Activated CD4-positive, CD25-positive, alpha-beta regulatory T cell treated with anti-CD3 and anti-CD28 coated beads, Interleukin-2, amount 50 U/mL, for 16 hours (primary cell): ENCODE measurements around the gene ACVR1B.

ENCODE experiments used
- DNase-seq: peaks from one replicate; pipeline ENCODE4 v3.0.0-alpha.2; 2020; ENCODE audit warnings: low read depth, low spot score

The ACVR1B gene

DNA sequence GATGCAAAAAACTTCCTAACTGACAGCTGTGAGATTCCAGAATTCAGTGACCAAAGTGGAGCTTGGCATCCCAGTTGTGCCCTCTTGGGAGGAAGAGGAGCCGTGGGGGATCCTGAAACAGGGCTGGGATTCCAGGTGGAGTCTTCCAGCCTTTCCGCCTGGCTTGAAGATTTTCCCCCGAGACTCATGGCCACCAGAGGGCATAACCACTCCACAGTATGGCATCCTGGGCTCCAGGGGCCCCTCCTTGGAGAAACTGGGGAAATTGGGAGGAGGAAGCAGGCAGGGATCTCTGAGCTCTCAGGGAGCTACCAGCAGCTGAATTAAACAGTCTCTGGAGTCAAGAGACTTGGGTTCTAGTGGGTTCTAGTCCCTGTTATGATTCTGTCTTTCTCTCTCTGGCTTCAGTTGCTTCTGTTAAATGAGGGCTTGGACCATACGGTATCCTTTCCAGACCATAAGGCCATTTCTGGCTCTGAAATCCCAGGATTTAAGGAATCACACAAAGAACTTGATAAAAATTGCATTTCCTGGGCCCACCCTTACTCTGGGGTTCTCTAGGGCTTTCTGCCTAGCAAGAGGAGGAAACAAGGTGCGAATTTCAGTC is 52.6 kb downstream of the ACVR1B start:
- no peak for DNase-seq

DNA sequence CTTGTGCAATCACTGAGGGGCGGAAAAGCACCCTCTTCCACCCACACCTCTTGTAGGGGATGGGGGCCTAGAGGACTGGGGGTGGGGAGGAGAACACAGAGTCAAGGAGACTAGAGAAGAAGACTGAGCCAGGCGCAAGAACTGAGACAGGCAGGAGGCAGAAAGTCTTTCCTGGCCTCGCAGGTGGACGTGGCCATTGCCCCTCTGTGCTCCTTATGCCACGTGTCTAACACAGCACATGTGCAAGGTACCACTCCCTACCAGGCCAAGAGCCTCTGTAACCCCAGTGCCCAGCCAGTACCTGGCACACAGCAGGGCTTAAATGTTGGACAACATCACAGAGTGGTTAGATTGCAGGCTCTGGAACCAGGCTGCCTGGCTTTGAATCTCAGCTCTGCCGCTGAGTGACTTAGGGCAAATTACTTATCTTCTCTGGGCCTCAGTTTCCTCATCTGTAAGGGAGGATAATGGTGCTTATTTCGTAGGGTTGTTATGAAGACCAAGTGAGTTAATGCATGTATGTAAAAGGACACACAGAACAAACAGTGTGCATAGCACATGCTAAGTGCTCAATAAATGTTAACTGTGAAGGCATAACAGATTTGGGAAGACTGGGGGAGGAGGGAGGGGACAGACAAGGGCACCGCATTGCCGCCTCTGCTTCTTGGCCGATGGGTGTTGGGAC is 53.9 kb downstream of the ACVR1B start:
- no peak for DNase-seq

DNA sequence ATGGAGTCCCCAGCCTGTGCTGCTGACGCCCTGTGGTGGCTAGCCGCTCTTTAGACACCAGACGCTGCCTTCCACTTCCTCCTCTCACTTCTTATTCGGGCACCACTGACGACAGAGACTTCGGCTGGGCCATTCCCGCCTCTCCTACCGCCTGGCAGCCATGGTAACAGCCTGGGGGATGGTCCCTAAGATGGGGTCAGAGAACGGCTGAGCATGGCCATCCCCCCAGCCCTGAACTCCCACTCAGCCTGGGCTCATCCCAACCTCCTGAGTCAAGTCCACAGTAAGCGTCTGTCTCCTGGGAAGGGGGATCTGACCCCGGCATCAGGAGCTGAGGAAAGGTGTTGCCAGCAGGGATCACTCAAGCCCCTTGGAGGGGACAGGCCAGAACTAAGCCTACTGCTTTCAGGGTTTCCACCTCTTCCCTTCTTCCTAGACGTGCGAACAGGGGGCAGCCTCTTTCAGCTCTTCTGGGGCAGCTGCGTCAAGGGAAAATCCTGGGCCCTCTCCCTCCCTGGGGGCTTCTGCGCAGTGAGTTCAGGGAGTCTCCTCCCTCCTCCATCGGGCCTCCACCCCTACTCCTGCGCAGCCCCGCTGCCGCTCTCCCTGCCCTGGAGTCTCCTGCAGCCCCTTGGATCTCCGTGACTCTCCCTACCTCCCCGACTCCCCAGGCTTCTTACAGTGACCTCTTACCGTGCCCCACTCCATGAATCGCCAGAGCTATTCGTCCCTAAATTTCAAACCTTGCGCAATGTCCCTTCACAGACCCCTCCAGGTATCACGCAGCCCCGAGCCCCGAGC is 54.6 kb downstream of the ACVR1B start:
- no peak for DNase-seq

DNA sequence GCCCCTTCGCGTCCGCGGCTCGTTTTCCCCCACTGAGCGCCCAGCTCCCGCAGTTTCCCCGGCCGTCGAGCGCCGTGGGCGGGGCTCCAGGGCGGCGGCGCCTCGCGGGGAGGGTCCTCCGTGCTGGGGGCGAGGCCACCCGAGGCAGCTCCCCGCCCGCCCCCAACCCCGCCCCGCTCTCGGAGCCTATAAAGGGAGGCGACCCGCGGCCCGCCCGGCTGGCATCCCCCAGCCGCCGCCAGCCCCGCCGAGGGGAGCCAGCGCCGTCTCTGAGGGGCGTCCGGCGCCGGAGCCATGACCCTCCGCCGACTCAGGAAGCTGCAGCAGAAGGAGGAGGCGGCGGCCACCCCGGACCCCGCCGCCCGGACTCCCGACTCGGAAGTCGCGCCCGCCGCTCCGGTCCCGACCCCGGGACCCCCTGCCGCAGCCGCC is 55.2 kb downstream of the ACVR1B start, which contains the start of gene TAMALIN:
TAMALIN (plus strand) TSS at position 221 of the 432 bp plus-strand sequence; CDS start at position 295, 74 bp downstream.
- DNase-seq: peak; percentile 34

DNA sequence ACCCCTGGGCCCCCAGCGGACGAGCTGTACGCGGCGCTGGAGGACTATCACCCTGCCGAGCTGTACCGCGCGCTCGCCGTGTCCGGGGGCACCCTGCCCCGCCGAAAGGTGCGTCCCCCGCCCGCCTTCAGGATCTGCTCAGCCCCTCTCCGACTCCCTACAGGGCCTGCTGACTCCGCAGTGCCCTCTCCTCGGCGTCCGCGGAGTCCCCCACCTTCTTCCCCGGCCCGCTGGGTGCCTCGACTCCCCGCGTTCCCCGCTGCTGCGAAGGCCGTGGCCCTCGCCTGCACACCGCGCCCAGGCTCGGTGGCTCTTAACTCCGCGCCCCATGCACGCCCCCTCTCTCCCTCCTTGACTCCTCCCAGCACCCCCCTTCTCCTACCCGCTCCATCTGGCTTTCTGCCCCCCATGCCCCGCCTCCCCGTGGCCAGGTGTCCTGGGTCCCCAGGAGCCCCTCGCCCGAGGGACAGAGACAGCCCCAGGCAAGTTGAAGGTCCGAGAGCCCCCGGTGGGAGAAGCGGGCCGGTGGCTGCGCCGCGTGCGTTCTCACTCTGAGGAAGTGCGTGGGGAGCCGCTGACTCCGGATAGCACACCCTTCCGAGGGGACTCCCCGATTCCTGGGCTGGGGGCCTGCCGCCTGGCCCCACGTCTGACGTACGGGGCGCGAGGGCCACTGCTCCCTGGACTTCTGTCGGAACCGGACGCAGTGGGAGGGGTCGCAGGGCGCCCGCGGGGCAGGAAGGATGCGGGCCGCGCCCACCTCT is 55.8 kb downstream of the ACVR1B start:
- no peak for DNase-seq

DNA sequence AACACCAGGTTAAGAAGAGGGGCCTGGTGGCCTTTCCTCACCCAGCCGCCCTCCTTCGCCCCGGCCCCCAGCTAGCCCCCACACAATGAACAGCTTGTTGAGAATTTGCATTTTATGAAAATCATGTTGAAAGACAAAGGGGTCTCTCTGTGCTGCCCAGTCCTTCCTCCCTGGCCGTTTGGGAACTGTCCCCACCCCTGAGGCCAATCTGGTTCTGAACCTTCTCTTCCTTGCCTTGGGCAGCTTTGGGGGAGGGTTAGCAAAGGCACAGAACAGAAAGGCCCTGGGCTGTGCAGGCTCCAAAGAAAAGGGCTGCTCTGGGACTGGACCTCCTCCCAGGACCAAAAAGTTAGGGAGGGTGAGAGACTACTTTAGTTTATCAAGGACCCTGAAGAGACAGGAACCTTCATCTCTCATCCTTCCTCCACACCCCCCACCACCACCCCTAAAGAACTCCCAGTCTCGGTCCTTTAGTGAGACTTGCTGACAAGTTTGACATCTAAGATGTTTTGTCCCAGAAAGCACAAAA is 56.5 kb downstream of the ACVR1B start:
- no peak for DNase-seq

DNA sequence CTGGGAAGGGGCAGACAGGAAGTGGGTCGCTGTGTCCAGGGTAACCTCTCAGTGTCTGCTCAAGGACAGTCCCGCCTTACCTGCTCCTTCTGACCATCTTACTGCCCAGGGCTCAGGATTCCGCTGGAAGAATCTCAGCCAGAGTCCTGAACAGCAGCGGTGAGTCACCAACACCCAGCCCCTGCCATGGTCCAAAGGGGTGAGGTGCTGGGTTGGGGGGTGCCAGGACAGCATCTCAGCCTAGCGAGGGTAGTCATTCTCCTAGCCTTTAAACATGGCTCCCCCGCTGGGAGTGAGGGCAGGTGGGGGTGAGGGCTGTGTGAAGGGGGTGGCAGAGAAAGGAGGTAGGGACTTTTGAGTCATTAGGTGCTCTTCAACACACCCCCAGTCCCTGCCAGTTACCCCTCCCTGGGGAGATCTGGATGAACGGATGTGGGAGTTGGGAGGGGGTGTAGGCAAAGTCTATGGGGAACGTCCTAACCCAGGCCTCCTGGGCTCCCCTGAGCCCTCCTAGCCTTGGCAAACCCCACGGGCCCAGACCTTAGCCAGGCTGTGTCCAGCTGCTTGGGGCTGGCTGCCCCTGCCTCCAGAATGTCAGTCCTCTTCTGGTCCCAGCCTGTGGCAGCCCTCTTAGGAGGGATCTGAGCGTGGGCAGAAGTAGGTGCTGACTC is 57.7 kb downstream of the ACVR1B start:
- DNase-seq: no peak

DNA sequence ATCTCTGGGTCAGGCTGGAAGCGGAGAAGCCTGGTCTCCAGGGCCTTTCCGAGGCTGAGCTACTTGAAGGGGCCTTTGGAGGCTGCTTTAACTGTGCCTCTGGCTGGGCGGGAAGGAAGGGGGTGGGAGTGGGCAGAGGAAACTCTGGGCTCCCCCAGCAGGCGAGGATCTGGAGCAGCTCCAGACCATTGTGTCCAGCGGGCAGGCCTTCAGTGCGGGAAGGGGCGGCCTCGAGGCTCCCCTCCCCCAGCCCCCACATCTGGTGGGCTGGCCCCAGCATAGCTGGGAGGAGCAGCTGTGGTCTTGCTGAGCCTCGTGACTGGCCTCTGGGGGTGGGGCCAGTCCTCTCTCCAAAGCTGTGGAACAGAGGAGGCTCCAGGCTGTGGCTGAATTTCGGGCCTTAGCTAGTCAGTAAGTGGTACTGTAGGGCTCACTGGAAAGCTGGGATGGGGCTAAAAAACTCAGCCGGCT is 58.7 kb downstream of the ACVR1B start:
- DNase-seq: no peak

DNA sequence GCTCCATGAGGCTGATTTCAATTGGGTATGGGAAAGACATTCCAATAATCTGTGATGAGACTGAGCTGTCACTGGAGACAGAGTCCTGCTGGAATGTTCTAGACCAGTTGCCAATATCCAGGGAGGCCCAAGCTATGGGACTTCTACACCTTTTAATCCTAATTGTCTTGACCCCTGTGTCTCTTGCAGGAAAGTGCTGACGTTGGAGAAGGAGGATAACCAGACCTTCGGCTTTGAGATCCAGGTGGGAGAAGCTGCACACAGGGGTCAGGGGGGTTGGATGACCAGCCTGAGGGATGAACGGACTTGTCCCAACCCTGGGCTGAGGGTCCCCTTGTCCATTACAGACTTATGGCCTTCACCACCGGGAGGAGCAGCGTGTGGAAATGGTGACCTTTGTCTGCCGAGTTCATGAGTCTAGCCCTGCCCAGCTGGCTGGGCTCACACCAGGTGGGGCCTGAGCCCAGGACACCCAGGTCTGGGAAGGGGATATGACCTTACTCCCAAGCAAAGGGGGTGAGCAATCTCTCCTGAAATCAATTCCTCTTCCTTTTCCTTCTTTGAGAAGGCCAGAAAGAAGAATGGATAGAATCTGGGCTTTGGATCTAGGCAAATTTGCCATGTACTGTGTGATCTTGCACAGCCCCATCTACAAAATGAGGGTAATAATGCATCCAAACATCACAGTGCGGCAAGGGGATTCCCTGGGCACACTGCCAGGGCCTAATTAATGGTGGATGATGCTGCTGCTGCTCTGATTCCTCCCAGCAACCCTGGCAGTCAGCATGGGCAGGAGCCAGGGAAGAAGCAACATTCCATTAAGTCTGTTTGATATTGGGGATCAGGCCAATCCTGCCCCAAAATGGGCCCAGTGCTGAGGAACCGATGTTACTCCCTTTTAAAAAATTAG is 59.4 kb downstream of the ACVR1B start:
- no peak for DNase-seq

DNA sequence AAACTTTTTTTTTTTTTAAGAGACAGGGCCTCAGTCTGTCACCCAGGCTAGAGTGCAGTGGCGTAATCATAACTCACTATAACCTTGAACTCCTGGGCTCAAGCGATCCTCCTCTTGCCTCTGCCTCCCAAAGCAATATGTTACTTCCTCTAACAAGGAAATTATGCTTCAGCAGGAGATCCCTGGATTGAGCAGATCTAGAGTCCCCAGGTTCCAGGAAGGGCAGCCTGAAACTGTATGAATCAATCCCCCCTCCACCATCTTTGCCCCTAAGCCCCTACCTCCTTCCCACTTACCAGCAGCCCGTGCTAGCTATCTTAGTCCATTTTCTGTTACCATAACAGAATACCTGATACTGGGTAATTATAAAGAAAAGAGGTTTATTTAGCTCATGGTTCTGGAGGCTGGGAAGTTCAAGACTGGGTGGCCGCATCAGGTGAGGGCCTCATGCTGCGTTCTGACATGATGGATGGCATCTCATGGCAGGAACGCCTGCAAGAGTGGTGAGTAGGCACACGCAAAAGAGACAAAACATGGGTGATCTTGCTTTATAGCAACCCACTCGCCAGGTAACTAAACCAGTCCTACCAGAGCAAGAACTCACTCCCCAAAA is 60.2 kb downstream of the ACVR1B start:
- no peak for DNase-seq

DNA sequence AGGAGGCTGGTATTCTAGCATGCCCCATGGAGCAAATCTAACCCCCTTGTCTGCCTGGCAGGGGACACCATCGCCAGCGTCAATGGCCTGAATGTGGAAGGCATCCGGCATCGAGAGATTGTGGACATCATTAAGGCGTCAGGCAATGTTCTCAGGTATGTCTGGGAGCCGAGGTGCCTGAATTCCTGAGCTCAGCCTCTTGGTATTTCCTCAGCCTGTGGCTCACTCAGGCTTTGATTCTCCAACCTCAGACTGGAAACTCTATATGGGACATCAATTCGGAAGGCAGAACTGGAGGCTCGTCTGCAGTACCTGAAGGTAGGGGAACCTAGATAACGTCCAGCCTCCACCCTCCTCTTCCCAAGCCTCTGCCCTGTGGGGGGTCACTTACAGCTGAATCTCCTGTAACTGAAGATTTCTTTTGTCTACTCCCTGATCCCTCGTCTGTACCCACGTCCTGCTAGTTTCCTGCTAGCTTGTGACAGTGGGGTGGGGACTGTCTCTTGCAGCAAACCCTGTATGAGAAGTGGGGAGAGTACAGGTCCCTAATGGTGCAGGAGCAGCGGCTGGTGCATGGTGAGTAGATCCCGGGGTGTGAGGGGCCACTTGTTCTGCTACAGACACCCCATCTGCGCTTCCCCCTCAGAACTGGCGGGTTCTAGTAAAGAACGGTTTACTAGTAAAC is 62.3 kb downstream of the ACVR1B start:
- DNase-seq: no peak

DNA sequence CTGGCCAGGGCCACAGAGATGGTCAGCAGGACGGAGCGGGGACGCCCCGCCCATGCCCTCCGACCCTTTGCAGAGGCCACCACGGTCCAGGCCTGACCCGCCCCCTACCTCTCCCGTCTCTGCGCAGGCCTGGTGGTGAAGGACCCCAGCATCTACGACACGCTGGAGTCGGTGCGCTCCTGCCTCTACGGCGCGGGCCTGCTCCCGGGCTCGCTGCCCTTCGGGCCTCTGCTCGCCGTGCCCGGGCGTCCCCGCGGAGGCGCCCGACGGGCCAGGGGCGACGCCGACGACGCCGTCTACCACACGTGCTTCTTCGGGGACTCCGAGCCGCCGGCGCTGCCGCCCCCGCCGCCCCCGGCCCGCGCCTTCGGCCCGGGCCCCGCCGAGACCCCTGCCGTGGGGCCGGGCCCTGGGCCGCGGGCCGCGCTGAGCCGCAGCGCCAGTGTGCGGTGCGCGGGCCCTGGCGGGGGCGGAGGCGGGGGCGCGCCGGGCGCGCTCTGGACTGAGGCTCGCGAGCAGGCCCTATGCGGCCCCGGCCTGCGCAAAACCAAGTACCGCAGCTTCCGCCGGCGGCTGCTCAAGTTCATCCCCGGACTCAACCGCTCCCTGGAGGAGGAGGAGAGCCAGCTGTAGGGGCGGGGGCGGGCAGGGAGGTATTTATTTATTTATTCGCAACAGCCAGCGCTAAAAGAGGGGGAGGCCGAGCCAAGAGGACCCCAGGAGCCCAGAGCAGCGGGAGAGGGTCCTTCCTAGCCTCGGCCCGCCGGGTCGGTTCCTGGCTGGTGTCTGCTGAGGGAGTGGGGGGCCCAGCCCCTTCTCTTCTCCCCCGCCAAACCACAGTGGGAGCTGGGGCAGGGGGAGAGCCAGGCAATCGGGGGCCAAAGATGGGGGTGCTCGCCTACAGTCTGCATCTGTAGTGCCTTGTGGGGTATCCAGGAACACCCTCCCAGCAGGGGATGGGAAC is 63.4 kb downstream of the ACVR1B start:
- no peak for DNase-seq

DNA sequence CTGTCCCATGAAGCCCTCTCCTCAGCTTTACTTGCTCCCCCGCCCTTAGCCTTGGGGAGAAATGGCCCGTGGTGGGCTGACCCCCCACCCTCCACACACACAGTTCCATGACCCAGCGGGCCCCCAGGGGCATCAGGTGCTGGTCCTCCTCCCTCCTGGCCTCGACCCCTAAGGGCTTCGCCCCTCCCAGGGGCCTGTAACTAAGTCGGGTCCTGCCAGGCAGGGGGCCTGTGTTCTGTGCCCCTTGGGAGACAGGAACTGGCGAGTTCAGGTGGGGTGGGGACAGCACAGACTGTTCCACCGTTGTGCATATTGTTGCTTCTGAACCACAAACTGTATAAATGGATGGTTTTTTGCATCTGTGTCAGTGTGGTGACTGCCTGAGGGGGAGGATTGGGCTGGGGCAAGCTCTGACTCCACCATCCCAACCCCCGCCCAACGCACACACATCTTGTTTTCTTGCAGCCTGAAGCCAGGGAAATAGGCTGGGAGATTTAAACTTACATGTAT is 64.1 kb downstream of the ACVR1B start:
- no peak for DNase-seq

DNA sequence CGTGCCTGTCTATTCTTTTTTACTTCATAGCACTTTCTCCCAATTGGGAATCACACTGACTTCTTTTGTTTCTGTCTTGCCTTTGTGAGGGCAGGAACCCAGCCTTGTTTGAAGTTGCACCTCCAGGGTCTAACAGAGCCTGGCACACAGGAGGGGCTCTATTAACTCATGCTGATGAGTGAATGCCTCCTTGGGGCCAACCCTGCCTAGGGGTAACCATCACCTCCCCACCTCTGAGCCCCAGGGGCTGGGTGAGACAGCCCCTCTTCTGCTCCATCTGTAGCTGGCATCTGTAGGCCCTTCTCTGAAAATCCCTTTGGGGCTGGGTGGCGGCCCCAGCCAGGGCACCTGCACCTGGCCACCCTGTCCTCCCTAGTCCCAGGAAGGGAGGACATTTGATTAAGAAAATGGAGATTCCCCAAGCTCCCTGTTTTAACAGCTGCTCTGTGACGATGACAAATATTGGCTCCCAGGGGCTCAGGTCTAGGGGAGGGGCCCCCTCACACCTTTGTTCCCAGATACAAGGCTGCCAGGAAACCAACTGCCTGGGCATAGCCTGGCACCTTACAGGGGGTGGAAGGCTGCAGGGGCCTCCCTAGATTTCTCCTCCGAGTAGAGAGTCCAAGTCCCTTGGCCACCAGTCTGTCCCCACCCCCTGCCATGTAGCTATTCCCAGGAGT is 67.1 kb downstream of the ACVR1B start:
- DNase-seq: no peak

DNA sequence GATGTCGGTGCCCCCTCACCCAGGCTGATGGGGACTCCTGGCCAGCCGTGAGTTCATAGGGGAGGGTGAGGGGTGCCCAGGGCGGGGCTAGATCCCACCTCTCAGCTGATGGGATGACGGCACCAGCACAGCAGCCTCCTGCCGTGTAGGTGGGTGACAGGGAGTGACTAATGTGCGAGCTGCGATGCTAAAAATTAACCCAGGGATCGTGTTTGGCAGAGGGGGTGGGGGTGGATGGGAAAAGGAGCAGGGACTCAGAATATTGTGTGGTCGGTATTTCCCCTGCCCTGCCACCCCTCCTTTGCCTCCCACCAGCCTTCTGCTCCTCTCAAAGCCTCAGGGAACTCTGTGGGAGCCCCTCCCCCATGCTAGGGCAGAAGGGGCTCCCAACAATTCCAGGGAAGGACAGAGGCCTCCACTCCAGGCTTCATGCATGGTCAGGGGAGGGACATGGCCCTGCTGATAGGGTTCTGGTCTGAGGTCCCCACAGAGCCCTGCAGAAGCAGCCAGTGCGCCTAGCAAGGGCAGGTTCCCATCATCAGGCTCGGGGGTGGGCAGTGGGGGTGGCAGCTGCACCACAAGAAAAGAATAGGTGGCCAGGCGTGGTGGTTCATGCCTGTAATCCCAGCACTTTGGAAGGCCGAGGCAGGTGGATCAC is 67.7 kb downstream of the ACVR1B start:
- no peak for DNase-seq
